ENCODE measurements around the gene SCML2.

SCML2 gene

DNA sequence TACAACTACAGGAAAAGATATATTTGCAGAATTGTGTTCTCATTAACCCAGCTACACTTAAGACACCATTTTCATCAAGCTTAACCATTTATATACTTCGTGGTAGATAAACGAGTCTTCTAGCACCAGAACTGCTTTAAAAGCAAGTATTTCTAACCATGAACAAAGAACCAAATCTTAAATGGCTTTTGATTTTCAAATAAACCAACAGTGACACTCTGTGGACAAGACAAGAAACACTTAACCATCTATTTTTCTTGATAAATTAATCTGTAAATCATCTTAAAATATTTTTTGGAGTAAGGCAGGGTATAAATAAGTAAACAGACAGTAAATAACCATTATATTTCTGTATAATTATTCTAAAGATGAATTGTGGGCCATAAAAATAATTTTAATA lies 144.0 kb downstream of the SCML2 start:
- no peaks in the 10 kb centered on the region for H3K9me3 ChIP-seq (ENCODE audit: control insufficient read depth, low read length)
- no peaks in the 10 kb centered on the region for H3K36me3 ChIP-seq (ENCODE audit: control insufficient read depth, insufficient read depth, low read length)
- no peaks in the 10 kb centered on the region for H3K27me3 ChIP-seq (replicated peaks; ENCODE audit: control insufficient read depth, insufficient read depth, low read length, poor library complexity, severe bottlenecking)
- no peaks in the 10 kb centered on the region for H3K4me1 ChIP-seq (ENCODE audit: control insufficient read depth, insufficient read depth, low read length, poor library complexity, severe bottlenecking)
- H3K27ac ChIP-seq (ENCODE audit: insufficient read depth, low read length, poor library complexity, severe bottlenecking), result no peak overlapping the region
- H3K4me3 ChIP-seq (ENCODE audit: insufficient read depth, low read depth, low read length, poor library complexity, severe bottlenecking), result no peak overlapping the region
- no peak for DNase-seq

DNA sequence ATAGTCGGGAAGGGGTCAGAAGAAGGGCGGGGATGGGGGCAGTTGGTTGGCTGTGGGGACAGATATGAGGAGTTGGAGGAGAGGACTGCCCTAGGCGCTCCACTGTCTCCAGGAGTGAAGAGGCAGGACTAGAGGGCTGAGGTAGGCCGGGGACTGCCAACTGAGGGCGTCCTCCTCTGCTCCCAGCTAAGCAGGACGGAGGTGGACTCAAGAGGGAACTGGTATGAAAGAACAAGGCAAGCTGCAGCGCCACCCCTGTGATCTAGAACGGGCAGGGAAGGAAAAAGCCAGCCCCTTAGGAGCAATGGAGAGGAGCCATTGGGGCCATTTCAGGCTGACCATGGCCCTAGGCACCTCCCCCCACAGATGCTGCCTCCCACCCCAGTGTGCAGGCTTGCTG lies 147.8 kb downstream of the SCML2 start:
- Histone ChIP-seq H3K27me3 (replicated peaks; ENCODE audit: control insufficient read depth, insufficient read depth, low read length, poor library complexity, severe bottlenecking) (no peaks in the 10 kb centered on the region), H3K4me1 (ENCODE audit: control insufficient read depth, insufficient read depth, low read length, poor library complexity, severe bottlenecking) (no peaks in the 10 kb centered on the region), H3K4me3 (ENCODE audit: insufficient read depth, low read depth, low read length, poor library complexity, severe bottlenecking) (no peak overlapping the region), H3K27ac (ENCODE audit: insufficient read depth, low read length, poor library complexity, severe bottlenecking) (no peak overlapping the region), H3K36me3 (ENCODE audit: control insufficient read depth, insufficient read depth, low read length) (no peaks in the 10 kb centered on the region), H3K9me3 (ENCODE audit: control insufficient read depth, low read length) (no peaks in the 10 kb centered on the region)
- DNase-seq, result no peak

DNA sequence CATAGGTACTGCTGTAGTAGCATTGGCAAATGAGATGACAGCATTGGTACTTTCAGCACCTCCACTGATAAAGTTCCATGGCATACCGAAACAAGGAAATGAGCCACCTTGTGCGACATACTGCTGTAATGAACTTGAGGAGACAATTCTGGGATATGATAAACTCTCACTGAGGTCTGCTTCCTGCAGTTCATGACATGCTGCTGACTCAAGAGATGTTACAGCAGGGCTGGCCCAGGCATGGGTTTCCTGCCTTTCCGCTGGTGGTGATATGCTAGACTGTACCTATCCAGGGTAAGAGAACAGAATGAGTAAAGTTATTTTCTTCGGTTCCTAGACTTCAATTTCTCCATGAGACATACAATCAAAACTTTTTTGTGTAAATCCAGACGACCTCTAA lies 150.9 kb downstream of the SCML2 start:
- H3K36me3 ChIP-seq (ENCODE audit: control insufficient read depth, insufficient read depth, low read length), result no peaks in the 10 kb centered on the region
- H3K9me3 ChIP-seq (ENCODE audit: control insufficient read depth, low read length), result no peaks in the 10 kb centered on the region
- no peaks in the 10 kb centered on the region for H3K27me3 ChIP-seq (replicated peaks; ENCODE audit: control insufficient read depth, insufficient read depth, low read length, poor library complexity, severe bottlenecking)
- no peak overlapping the region for H3K27ac ChIP-seq (ENCODE audit: insufficient read depth, low read length, poor library complexity, severe bottlenecking)
- DNase-seq, result no peak
- H3K4me3 ChIP-seq (ENCODE audit: insufficient read depth, low read depth, low read length, poor library complexity, severe bottlenecking), result no peak overlapping the region
- H3K4me1 ChIP-seq (ENCODE audit: control insufficient read depth, insufficient read depth, low read length, poor library complexity, severe bottlenecking), result no peaks in the 10 kb centered on the region

DNA sequence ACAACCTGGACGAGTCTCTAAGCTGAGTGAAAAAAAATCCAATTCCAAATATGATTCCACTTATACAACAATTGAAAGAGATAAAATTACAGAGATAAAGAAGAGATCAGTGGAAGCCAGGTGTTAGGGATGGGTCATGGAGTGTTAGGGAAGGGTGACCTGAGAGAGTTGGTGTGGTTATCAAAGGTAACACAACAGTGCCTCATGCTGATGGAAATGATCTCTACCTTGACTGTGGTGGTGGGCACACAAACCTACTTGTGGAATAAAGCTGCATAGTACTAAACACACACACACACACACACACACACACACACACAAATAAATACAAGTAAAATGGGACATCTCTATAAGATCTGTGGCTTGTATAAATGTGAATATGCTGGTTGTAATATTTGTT lies 159.8 kb downstream of the SCML2 start:
- Histone ChIP-seq H3K9me3 (ENCODE audit: control insufficient read depth, low read length) (no peaks in the 10 kb centered on the region), H3K36me3 (ENCODE audit: control insufficient read depth, insufficient read depth, low read length) (no peaks in the 10 kb centered on the region), H3K27me3 (replicated peaks; ENCODE audit: control insufficient read depth, insufficient read depth, low read length, poor library complexity, severe bottlenecking) (no peaks in the 10 kb centered on the region)

More for the DNA sequence above, 159.8 kb downstream of the SCML2 start:
- no peak overlapping the region for H3K27ac ChIP-seq (ENCODE audit: insufficient read depth, low read length, poor library complexity, severe bottlenecking)
- no peak overlapping the region for H3K4me3 ChIP-seq (ENCODE audit: insufficient read depth, low read depth, low read length, poor library complexity, severe bottlenecking)
- no peak for DNase-seq
- H3K4me1 ChIP-seq (ENCODE audit: control insufficient read depth, insufficient read depth, low read length, poor library complexity, severe bottlenecking), result no peaks in the 10 kb centered on the region
